Stimulated activated effector memory CD8-positive, alpha-beta T cell treated with anti-CD3 and anti-CD28 coated beads, Interleukin-12 subunit alpha, Interleukin-12 subunit beta, amount 100 ng/mL, for 72 hours (primary cell): ENCODE data around the gene NSMF.
"Not testable (repeated sequence)": the region's sequence is repeated elsewhere in the genome, so short reads cannot be mapped to it uniquely, and the experiment has no call there.

ENCODE experiments used
- ATAC-seq: fragments of 150-1000 bp; cut with Tn5 transposase; 2 replicates; pipeline ENCODE4 v1.10.0; 2021
- DNase-seq, 2 donors: peaks; one replicate each; pipeline ENCODE4 v3.0.0; 2021 to 2022; ENCODE audit warnings: low spot score in 2 of 2
- H3K27ac Mint-ChIP-seq: one replicate; pipeline ENCODE4 v1.8.0; 2022; ENCODE audit warnings: mild to moderate bottlenecking, mixed read lengths
- H3K36me3 Mint-ChIP-seq: one replicate; pipeline ENCODE4 v1.8.0; 2022; ENCODE audit warnings: mild to moderate bottlenecking, mixed read lengths
- H3K4me1 Mint-ChIP-seq: one replicate; pipeline ENCODE4 v1.8.0; 2022; ENCODE audit warnings: mixed read lengths
- H3K4me3 Mint-ChIP-seq: one replicate; pipeline ENCODE4 v1.8.0; 2022; ENCODE audit warnings: mild to moderate bottlenecking, mixed read lengths
- H3K9me3 Mint-ChIP-seq: one replicate; pipeline ENCODE4 v1.8.0; 2022; ENCODE audit warnings: mixed read lengths

The NSMF gene

DNA sequence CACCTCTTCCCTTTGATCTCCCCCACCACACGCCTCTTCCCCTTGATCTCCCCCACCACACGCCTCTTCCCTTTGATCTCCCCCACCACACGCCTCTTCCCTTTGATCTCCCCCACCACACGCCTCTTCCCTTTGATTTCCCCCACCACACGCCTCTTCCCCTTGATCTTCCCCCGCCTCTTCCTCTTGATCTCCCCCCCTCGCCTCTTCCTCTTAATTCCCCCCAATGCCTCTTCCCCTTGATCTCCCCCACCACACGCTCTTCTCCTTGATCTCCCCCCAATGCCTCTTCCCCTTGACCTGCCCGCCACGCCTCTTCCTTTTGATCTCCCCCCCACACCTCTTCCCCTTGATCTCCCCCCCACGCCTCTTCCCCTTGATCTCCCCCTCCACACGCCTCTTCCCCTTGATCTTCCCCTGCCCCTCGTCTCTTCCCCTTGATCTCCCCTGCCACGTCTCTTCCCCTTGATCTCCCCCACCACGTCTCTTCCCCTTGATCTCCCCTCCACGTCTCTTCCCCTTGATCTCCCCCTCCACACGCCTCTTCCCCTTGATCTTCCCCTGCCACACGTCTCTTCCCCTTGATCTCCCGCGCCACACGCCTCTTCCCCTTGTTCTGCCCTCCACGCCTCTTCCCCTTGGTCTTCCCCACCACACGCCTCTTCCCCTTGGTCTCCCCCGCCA lies 8.5 kb downstream of the NSMF start:
- H3K9me3 Mint-ChIP-seq, DNase-seq, H3K27ac Mint-ChIP-seq, ATAC-seq: not testable (repeated sequence)
- H3K36me3 Mint-ChIP-seq: peaks cover 25% of the 10 kb centered on the region
- H3K4me1 Mint-ChIP-seq: peaks cover 35% of the 10 kb centered on the region
- peak overlapping the region; percentile 18 for H3K4me3 Mint-ChIP-seq

DNA sequence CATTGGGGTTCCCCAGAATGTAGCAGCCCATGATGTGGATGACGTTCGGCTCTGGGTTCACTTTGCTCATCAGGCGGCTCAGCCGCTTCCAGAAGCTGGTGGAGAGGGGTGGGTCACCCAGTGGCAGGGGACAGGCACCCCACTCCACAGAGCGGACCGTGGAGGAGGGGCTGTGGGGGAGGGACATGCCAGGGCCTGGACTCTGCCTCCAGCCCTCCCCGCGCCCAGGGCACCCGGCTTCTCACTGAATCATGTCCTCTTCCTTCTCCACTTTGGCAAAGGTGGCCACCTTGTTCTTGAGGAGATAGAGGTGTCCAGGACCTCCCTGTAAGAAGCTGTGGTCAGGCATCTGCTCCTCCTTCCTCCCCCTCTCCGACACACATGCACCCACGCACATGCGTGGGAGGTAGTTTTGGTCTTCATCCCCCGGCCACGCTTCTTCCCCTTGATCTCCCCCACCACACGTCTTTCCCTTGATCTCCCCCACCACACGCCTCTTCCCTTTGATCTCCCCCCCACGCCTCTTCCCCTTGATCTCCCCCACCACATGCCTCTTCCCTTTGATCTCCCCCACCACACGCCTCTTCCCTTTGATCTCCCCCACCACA lies 9.1 kb downstream of the NSMF start:
- no peak for ATAC-seq

GRCh38 chr9:137449081-137449844 lies 9.9 kb downstream of the NSMF start:
- no peak overlapping the region for H3K27ac Mint-ChIP-seq
- DNase-seq: no peak
- peaks cover 18% of the 10 kb centered on the region for H3K36me3 Mint-ChIP-seq
- peaks cover 34% of the 10 kb centered on the region for H3K4me1 Mint-ChIP-seq
- ATAC-seq: no peak
- no peak overlapping the region for H3K4me3 Mint-ChIP-seq
- no peaks in the 10 kb centered on the region for H3K9me3 Mint-ChIP-seq

More for the DNA sequence above, 9.1 kb downstream of the NSMF start:
- DNase-seq: no peak
- Mint-ChIP-seq H3K9me3 (no peaks in the 10 kb centered on the region), H3K36me3 (peaks cover 18% of the 10 kb centered on the region), H3K4me3 (no peak overlapping the region), H3K4me1 (peaks cover 40% of the 10 kb centered on the region), H3K27ac (no peak overlapping the region)

- Mint-ChIP-seq H3K4me3 (no peak overlapping the region), H3K27ac (no peak overlapping the region), H3K9me3 (no peaks in the 10 kb centered on the region), H3K36me3 (peaks cover 15% of the 10 kb centered on the region), H3K4me1 (peaks cover 34% of the 10 kb centered on the region)
- ATAC-seq (no peak), DNase-seq (no peak)
These were observed 10.6 kb downstream of the NSMF start for GRCh38 chr9:137448602-137448962.

DNA sequence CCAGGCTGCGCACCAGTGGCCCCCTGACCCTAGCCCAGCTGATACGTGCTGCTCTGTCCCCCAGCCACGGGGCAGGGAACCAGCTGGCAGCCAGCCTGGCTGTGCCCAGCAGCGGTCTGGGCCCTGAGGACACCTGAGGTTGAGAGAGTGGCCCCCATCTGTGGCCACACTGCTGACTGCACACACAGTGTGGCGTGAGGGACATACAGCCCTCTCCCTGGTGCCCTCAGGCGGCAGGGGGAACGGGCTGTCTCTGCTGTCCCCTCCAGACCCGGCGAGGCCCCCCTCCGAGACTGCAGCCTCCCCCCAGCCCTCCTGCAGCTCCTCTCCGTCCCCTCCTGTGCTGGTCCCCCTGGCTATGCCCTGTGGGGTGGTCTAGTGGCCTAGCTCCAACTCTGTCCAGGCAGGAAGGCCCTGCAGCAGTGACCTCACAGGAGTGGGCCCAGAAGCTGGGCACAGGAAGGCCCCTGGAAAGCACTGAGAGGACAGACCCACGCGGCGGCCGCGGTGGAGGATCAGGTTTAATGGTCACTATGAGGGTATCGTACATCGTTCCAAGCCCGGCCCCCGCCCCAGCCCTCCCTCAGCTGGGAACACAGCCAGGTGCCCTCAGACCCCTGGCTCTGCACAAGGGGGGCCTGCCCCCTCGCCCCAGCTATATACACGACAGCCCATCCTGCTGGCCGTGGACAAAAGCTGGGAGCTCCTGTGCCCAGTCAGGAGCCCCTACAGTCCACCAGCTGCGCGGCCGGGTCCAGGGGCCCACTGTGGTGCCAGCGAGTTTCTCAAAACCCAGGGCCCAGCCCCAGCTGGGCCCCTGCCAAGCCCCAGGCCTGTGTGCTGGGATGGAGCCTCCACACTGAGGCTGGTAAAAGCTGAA lies 11.2 kb downstream of the NSMF start:
- peaks cover 34% of the 10 kb centered on the region for H3K4me1 Mint-ChIP-seq
- no peak overlapping the region for H3K27ac Mint-ChIP-seq
- H3K36me3 Mint-ChIP-seq: peaks cover 13% of the 10 kb centered on the region
- H3K4me3 Mint-ChIP-seq: no peak overlapping the region
- no peaks in the 10 kb centered on the region for H3K9me3 Mint-ChIP-seq
- DNase-seq (no peak), ATAC-seq (no peak)

- DNase-seq: no peak
- Mint-ChIP-seq H3K27ac (peak overlapping the region; percentile 70), H3K4me3 (no peak overlapping the region), H3K36me3 (peaks cover 13% of the 10 kb centered on the region), H3K4me1 (peaks cover 30% of the 10 kb centered on the region), H3K9me3 (no peaks in the 10 kb centered on the region)
- ATAC-seq: peak; percentile 25
These were observed 12.2 kb downstream of the NSMF start for GRCh38 chr9:137446851-137447471.

GRCh38 chr9:137445930-137446431 lies 13.2 kb downstream of the NSMF start:
- Mint-ChIP-seq H3K27ac (no peak overlapping the region), H3K4me3 (no peak overlapping the region), H3K36me3 (peaks cover 13% of the 10 kb centered on the region), H3K9me3 (no peaks in the 10 kb centered on the region), H3K4me1 (peaks cover 32% of the 10 kb centered on the region)
- no peak for DNase-seq
- ATAC-seq: no peak

GRCh38 chr9:137445275-137445807 lies 13.8 kb downstream of the NSMF start:
- peak; percentile 83 to 93 for DNase-seq
- Mint-ChIP-seq H3K4me1 (peaks cover 32% of the 10 kb centered on the region), H3K9me3 (no peaks in the 10 kb centered on the region), H3K27ac (peak overlapping the region; percentile 30), H3K36me3 (peaks cover 11% of the 10 kb centered on the region), H3K4me3 (peak overlapping the region; percentile 46)
- ATAC-seq: peak; percentile 86

GRCh38 chr9:137444106-137444790 lies 14.9 kb downstream of the NSMF start:
- ATAC-seq (no peak), DNase-seq (no peak)
- no peak overlapping the region for H3K27ac Mint-ChIP-seq
- H3K4me3 Mint-ChIP-seq: no peak overlapping the region
- H3K9me3 Mint-ChIP-seq: no peaks in the 10 kb centered on the region
- H3K4me1 Mint-ChIP-seq: peaks cover 27% of the 10 kb centered on the region
- H3K36me3 Mint-ChIP-seq: no peaks in the 10 kb centered on the region

GRCh38 chr9:137441935-137442321 lies 17.2 kb downstream of the NSMF start:
- peak overlapping the region; percentile 63 for H3K4me3 Mint-ChIP-seq
- H3K4me1 Mint-ChIP-seq: peaks cover 23% of the 10 kb centered on the region
- no peak for DNase-seq
- H3K9me3 Mint-ChIP-seq: no peaks in the 10 kb centered on the region
- ATAC-seq: no peak
- no peaks in the 10 kb centered on the region for H3K36me3 Mint-ChIP-seq
- H3K27ac Mint-ChIP-seq: no peak overlapping the region

- H3K27ac Mint-ChIP-seq: no peak within 1 kb of the TSS
These were observed 17.7 kb downstream of the NSMF start, which contains the start of gene ENTPD8 for GRCh38 chr9:137441289-137441934. Gene ENTPD8, minus strand, starts transcription at chr9:137441357. Its CDS starts 3,072 bp downstream, at chr9:137438285.

DNA sequence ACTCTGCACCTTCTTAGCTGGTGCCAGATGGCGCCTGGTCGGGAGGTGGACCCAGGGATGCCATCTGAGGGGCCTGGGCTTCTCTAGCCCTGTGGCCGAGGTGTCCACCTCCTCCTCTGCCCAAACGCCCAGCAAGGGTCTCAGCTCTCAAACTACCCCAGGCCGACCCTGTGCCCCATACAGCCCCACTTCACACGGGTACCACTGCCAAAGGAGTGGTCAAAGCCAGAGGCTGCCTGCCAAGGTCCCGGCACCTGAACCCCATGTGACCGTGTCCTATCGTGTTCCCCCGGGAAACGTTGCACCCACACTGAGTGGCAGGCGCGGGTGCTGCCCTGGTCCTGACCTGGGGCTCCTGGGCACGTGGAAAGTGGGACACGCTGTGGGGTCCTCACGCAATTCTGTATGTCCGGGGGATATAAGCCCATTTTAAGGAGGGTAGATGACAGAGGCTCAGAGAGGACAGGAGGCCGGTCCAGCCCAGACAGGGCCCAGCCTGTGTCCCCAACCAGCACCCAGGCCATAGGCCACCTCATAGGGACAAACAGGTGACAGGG lies 19.9 kb downstream of the NSMF start:
- no peak for DNase-seq
- H3K9me3 Mint-ChIP-seq: no peaks in the 10 kb centered on the region
- H3K4me1 Mint-ChIP-seq: peaks cover 6% of the 10 kb centered on the region
- no peak for ATAC-seq
- H3K4me3 Mint-ChIP-seq: no peak overlapping the region
- H3K27ac Mint-ChIP-seq: no peak overlapping the region
- H3K36me3 Mint-ChIP-seq: no peaks in the 10 kb centered on the region

More at GRCh38 chr9:137441289-137441934, 17.7 kb downstream of the NSMF start, which contains the start of gene ENTPD8:
- peak within 1 kb of the TSS; percentile 63 for H3K4me3 Mint-ChIP-seq
- no peaks in the 10 kb centered on the region for H3K36me3 Mint-ChIP-seq
- DNase-seq (no peak), ATAC-seq (peak; percentile 14)
- no peaks in the 10 kb centered on the region for H3K9me3 Mint-ChIP-seq
- H3K4me1 Mint-ChIP-seq: peaks cover 22% of the 10 kb centered on the region

DNA sequence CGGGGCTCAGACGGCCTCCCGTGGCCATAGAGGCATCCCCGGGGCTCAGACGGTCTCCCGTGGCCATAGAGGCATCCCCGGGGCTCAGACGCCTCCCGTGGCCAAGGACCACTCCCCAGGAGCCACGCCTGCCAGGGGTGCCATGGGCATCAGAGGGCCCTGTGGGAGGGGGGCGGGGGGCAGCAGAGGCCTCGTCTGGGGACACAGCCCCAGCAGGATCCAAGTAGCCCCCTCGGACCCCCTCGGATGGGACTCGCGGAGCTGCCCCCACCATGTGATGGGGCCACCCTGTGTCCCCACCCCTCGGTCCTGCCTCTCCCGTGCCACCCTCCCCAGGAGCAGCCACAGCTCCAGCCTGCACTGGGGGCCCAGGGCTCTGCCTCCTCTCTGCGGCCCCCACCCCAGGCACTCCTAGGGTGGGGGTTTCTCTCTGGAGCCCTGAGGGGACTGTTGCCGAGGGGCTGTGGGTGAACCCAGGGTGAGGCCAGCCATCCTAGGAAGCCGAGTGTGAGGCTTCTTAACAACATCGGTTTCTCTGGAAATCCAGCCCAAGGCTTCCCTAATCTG lies 20.5 kb downstream of the NSMF start:
- Mint-ChIP-seq H3K27ac (no peak overlapping the region), H3K4me3 (no peak overlapping the region)
- no peak for DNase-seq

More for the DNA sequence above, 20.5 kb downstream of the NSMF start:
- ATAC-seq: no peak
- Mint-ChIP-seq H3K4me1 (peaks cover 6% of the 10 kb centered on the region), H3K9me3 (no peaks in the 10 kb centered on the region), H3K36me3 (no peaks in the 10 kb centered on the region)
